ENCODE results near the gene EPB41L4B.
"Not testable (repeated sequence)": the region's sequence is repeated elsewhere in the genome, so short reads cannot be mapped to it uniquely, and the experiment has no call there.

EPB41L4B gene

DNA sequence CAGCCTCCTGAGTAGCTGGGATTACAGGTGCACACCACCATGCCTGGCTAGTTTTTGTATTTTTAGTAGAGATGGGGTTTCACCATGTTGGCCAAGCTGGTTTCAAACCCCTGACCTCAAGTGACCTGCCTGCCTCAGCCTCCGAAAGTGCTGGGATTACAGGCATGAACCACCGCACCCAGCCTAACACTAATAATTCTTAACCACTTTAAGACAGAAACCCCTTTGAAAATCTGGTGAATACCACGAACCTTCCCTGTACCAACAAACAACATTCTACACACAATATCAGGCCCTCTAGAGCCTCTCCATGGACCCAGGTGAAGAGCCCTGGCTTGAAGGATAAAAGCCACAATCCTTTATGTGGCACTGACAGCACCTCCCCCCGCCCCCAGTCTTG lies 102.6 kb downstream of the EPB41L4B start:
- H3K9me3 Mint-ChIP-seq; H3K27ac Mint-ChIP-seq; H3K4me3 Mint-ChIP-seq; H3K36me3 Mint-ChIP-seq (ENCODE audit: low read depth); H3K4me1 Mint-ChIP-seq (ENCODE audit: low read depth): not testable (repeated sequence)
- peaks cover 18% of the 10 kb centered on the region for H3K27me3 Mint-ChIP-seq (ENCODE audit: low read depth)

DNA sequence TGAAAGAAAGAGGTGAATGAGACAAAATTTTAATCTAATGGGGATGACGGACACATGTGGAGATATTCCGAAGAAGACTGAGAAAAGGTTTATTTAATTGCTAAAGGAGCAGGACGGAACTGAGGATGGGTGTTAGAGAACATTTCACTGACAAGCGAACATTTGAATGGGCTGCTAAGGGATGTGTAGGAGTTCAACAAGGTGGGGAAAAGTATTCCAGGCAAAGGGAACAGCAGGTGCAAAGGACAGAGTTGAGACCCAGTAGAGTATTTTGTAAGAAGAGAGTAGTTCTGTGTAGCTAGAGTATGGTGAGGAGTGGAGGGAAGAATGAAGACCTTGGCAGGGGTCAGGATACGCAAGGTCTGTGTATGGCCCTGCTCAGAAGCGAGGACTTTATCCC lies 106.4 kb downstream of the EPB41L4B start:
- Mint-ChIP-seq H3K27me3 (ENCODE audit: low read depth) (peaks cover 14% of the 10 kb centered on the region), H3K36me3 (ENCODE audit: low read depth) (no peaks in the 10 kb centered on the region), H3K4me1 (ENCODE audit: low read depth) (no peaks in the 10 kb centered on the region), H3K4me3 (no peak overlapping the region), H3K9me3 (no peaks in the 10 kb centered on the region), H3K27ac (no peak overlapping the region)

DNA sequence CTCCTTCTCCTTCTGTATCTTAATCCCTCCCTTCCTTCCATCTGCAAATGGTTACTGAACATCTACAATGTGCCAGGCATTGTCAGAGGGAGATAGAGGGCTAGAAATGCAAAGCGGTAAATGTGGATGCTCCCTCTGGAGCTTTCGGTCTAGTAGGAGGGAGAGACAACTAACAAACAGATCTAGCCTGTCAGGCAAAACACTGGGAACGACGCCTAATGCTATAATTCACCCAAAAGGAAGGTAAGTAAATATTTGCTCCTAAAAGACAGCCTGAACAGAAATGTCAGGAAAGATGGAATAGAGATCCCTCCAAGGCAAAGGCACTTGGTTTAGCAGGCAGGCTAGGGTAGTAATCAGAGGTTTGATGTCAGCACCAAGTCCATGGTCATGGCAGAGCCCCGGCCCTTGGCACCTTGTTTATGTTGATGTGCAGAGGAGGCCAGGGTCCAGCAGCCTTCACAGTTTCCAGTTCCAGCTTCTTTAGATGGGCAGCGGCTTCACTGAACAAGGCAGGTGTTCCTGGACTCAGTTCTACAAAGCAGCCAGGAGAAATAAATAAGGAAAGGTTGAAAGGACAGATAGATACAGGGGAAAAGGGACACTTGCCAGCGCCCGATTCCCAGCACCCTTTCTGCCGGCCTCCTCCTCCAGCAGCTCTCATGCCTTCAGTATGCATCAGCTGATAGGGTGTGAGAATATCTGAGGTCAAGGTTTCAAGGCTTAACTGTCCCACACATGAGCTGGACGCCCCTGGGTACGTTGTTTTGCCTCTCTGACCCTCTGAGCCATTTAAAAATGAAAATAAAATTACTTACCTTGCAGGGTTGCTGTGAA lies 107.4 kb downstream of the EPB41L4B start:
- Mint-ChIP-seq H3K9me3 (no peaks in the 10 kb centered on the region), H3K4me1 (ENCODE audit: low read depth) (no peaks in the 10 kb centered on the region), H3K4me3 (no peak overlapping the region), H3K36me3 (ENCODE audit: low read depth) (no peaks in the 10 kb centered on the region), H3K27ac (no peak overlapping the region), H3K27me3 (ENCODE audit: low read depth) (peaks cover 10% of the 10 kb centered on the region)

DNA sequence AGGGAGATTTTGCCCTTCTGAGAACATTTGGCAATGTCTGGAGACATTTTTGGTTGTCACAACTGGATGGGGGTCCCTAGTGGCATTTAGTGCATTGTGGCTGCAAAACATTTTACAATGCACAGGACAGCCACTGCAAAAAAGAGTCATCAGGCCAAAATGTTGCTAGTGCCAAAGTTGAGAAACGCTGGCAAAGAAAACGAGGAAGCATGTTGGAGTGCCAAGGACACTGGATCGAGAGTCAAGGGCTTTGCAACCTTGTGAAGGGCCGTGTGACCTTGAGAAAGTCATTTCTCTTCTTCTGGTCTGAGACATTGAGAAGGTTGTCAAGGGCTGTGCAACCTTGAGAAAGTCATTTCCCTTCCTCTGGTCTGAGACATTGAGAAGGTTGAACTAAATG lies 108.1 kb downstream of the EPB41L4B start:
- peaks cover 6% of the 10 kb centered on the region for H3K27me3 Mint-ChIP-seq (ENCODE audit: low read depth)
- H3K36me3 Mint-ChIP-seq (ENCODE audit: low read depth): no peaks in the 10 kb centered on the region
- no peaks in the 10 kb centered on the region for H3K9me3 Mint-ChIP-seq
- H3K27ac Mint-ChIP-seq: no peak overlapping the region
- H3K4me1 Mint-ChIP-seq (ENCODE audit: low read depth): no peaks in the 10 kb centered on the region
- H3K4me3 Mint-ChIP-seq: no peak overlapping the region

- H3K36me3 Mint-ChIP-seq (ENCODE audit: low read depth): no peaks in the 10 kb centered on the region
- no peak overlapping the region for H3K27ac Mint-ChIP-seq
- peaks cover 5% of the 10 kb centered on the region for H3K27me3 Mint-ChIP-seq (ENCODE audit: low read depth)
- no peak overlapping the region for H3K4me3 Mint-ChIP-seq
- H3K9me3 Mint-ChIP-seq: no peaks in the 10 kb centered on the region
- no peaks in the 10 kb centered on the region for H3K4me1 Mint-ChIP-seq (ENCODE audit: low read depth)
Measured at GRCh38 chr9:109206670-109207069, 114.2 kb downstream of the EPB41L4B start.

- no peaks in the 10 kb centered on the region for H3K4me1 Mint-ChIP-seq (ENCODE audit: low read depth)
- no peak overlapping the region for H3K4me3 Mint-ChIP-seq
- H3K9me3 Mint-ChIP-seq: no peaks in the 10 kb centered on the region
- H3K27ac Mint-ChIP-seq: no peak overlapping the region
- H3K27me3 Mint-ChIP-seq (ENCODE audit: low read depth): peaks cover 5% of the 10 kb centered on the region
- H3K36me3 Mint-ChIP-seq (ENCODE audit: low read depth): no peaks in the 10 kb centered on the region
Measured at GRCh38 chr9:109205526-109205925, 115.3 kb downstream of the EPB41L4B start.

- Mint-ChIP-seq H3K36me3 (ENCODE audit: low read depth) (no peaks in the 10 kb centered on the region), H3K27me3 (ENCODE audit: low read depth) (peaks cover 10% of the 10 kb centered on the region), H3K27ac (no peak overlapping the region), H3K9me3 (no peaks in the 10 kb centered on the region), H3K4me3 (no peak overlapping the region), H3K4me1 (ENCODE audit: low read depth) (no peaks in the 10 kb centered on the region)
Measured at GRCh38 chr9:109203761-109204360, 117.0 kb downstream of the EPB41L4B start.

GRCh38 chr9:109199676-109200075 lies 121.2 kb downstream of the EPB41L4B start:
- no peaks in the 10 kb centered on the region for H3K9me3 Mint-ChIP-seq
- no peak overlapping the region for H3K4me3 Mint-ChIP-seq
- no peak overlapping the region for H3K27ac Mint-ChIP-seq
- H3K27me3 Mint-ChIP-seq (ENCODE audit: low read depth): peaks cover 15% of the 10 kb centered on the region
- H3K4me1 Mint-ChIP-seq (ENCODE audit: low read depth): no peaks in the 10 kb centered on the region
- H3K36me3 Mint-ChIP-seq (ENCODE audit: low read depth): no peaks in the 10 kb centered on the region

DNA sequence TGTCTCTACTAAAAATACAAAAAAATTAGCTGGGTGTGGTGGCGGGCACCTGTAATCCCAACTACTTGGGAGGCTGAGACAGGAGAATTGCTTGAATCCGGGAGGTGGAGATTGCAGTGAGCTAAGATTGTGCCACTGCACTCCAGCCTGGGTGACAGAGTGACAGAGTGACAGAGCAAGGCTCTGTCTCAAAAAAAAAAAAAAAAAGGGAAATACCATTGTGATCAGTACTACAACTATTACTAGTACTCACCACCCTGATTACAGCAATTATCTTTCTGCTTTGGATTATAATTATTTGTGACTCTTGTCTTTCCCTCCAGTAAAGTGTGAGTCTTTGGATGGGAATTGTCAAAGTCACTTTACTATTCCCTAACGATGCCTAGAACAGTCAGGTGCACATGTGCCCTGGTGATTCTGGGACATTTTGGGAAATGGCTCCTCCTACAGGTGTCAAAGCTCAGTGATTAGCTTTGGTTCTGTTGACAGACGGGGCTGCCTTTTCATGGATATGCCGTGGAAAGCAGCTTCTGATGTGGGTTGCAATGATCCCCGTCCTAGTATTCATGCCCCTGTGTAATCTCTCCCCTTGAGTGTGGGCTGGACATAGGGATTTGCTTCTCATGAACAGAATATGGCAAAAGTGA lies 122.0 kb downstream of the EPB41L4B start:
- peaks cover 15% of the 10 kb centered on the region for H3K27me3 Mint-ChIP-seq (ENCODE audit: low read depth)
- no peak overlapping the region for H3K27ac Mint-ChIP-seq
- no peaks in the 10 kb centered on the region for H3K36me3 Mint-ChIP-seq (ENCODE audit: low read depth)
- H3K9me3 Mint-ChIP-seq: no peaks in the 10 kb centered on the region
- no peak overlapping the region for H3K4me3 Mint-ChIP-seq
- no peaks in the 10 kb centered on the region for H3K4me1 Mint-ChIP-seq (ENCODE audit: low read depth)

GRCh38 chr9:109193974-109194556 lies 126.8 kb downstream of the EPB41L4B start:
- Mint-ChIP-seq H3K36me3 (ENCODE audit: low read depth) (no peaks in the 10 kb centered on the region), H3K4me3 (no peak overlapping the region), H3K27me3 (ENCODE audit: low read depth) (peaks cover 9% of the 10 kb centered on the region), H3K4me1 (ENCODE audit: low read depth) (peaks cover 2% of the 10 kb centered on the region), H3K9me3 (no peaks in the 10 kb centered on the region), H3K27ac (no peak overlapping the region)

GRCh38 chr9:109192732-109193361 lies 128.0 kb downstream of the EPB41L4B start:
- H3K27me3 Mint-ChIP-seq (ENCODE audit: low read depth): peaks cover 4% of the 10 kb centered on the region
- no peaks in the 10 kb centered on the region for H3K9me3 Mint-ChIP-seq
- H3K27ac Mint-ChIP-seq: no peak overlapping the region
- peaks cover 2% of the 10 kb centered on the region for H3K4me1 Mint-ChIP-seq (ENCODE audit: low read depth)
- H3K4me3 Mint-ChIP-seq: no peak overlapping the region
- H3K36me3 Mint-ChIP-seq (ENCODE audit: low read depth): no peaks in the 10 kb centered on the region

DNA sequence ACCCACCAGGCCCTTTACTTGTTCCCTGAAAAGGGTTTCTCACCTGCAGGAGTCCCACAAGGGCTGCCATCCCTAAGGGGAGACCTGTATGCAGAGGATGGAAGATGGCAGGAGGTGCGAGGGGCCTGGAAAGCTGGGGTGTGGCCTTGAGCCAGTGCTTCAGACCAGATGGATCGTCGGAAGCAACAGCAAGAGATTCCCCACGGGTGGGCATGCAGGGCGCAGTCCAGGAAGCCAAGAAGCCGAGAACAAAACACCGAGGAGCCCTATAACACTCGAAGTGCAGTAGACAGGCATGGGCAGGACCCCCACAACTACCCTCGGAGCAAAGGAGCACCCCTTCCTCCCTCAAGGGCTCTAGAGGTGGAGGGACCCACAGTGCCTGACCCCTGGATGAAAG lies 129.1 kb downstream of the EPB41L4B start:
- H3K4me1 Mint-ChIP-seq (ENCODE audit: low read depth): peaks cover 2% of the 10 kb centered on the region
- H3K27ac Mint-ChIP-seq: no peak overlapping the region
- H3K9me3 Mint-ChIP-seq: no peaks in the 10 kb centered on the region
- H3K36me3 Mint-ChIP-seq (ENCODE audit: low read depth): no peaks in the 10 kb centered on the region
- H3K27me3 Mint-ChIP-seq (ENCODE audit: low read depth): peaks cover 8% of the 10 kb centered on the region
- H3K4me3 Mint-ChIP-seq: no peak overlapping the region

DNA sequence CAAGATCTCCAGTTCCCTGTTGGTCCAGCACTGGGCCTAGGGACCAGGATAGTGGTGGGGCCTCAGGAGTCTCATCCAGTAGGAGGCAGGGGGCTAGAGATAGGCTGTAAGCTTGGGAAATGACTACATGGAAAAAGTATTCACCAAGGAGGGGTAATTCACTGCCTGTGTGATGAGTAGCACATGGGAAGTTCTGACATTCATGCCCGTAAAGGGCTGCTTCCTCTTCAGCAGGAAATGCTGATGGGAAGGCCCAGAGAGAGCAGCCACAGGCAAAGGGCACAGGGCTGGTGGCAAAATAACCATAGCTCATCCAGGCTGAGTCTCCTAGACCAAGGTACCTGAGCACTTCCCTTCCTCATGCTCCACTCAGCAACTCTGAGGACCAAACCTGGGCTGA lies 130.7 kb downstream of the EPB41L4B start:
- H3K9me3 Mint-ChIP-seq: no peaks in the 10 kb centered on the region
- no peak overlapping the region for H3K27ac Mint-ChIP-seq
- no peaks in the 10 kb centered on the region for H3K36me3 Mint-ChIP-seq (ENCODE audit: low read depth)
- H3K4me3 Mint-ChIP-seq: no peak overlapping the region
- peaks cover 5% of the 10 kb centered on the region for H3K27me3 Mint-ChIP-seq (ENCODE audit: low read depth)
- H3K4me1 Mint-ChIP-seq (ENCODE audit: low read depth): peaks cover 2% of the 10 kb centered on the region

- Mint-ChIP-seq H3K27ac (no peak overlapping the region), H3K9me3 (no peaks in the 10 kb centered on the region), H3K4me3 (no peak overlapping the region), H3K4me1 (ENCODE audit: low read depth) (peaks cover 2% of the 10 kb centered on the region), H3K36me3 (ENCODE audit: low read depth) (no peaks in the 10 kb centered on the region), H3K27me3 (ENCODE audit: low read depth) (peaks cover 8% of the 10 kb centered on the region)
Measured at GRCh38 chr9:109186857-109187520, 133.9 kb downstream of the EPB41L4B start.

All from T-helper 1 cell treated with Interleukin-12 subunit alpha and Interleukin-12 subunit beta and Interleukin-4 antibody, amounts not matched to agents 30 μg/mL and 1 μg/mL, for 36 hours (primary cell).